Stimulated activated effector memory CD8-positive, alpha-beta T cell treated with anti-CD3 and anti-CD28 coated beads, Interleukin-12 subunit alpha, Interleukin-12 subunit beta, amount 100 ng/mL, for 72 hours (primary cell): Measurements from ENCODE around the gene SLC12A9.
"Not testable (repeated sequence)": the region's sequence is repeated elsewhere in the genome, so short reads cannot be mapped to it uniquely, and the experiment has no call there.

Experiments used
- ATAC-seq: fragments of 150-1000 bp; cut with Tn5 transposase; 2 replicates; pipeline ENCODE4 v1.10.0; 2021
- DNase-seq, 2 donors: peaks; one replicate each; pipeline ENCODE4 v3.0.0; 2021 to 2022; ENCODE audit warnings: low spot score in 2 of 2
- H3K27ac Mint-ChIP-seq: one replicate; pipeline ENCODE4 v1.8.0; 2022; ENCODE audit warnings: mild to moderate bottlenecking, mixed read lengths
- H3K36me3 Mint-ChIP-seq: one replicate; pipeline ENCODE4 v1.8.0; 2022; ENCODE audit warnings: mild to moderate bottlenecking, mixed read lengths
- H3K4me1 Mint-ChIP-seq: one replicate; pipeline ENCODE4 v1.8.0; 2022; ENCODE audit warnings: mixed read lengths
- H3K4me3 Mint-ChIP-seq: one replicate; pipeline ENCODE4 v1.8.0; 2022; ENCODE audit warnings: mild to moderate bottlenecking, mixed read lengths
- H3K9me3 Mint-ChIP-seq: one replicate; pipeline ENCODE4 v1.8.0; 2022; ENCODE audit warnings: mixed read lengths

SLC12A9 gene

GRCh38 chr7:100837099-100837836 lies 15.2 kb upstream of the SLC12A9 start:
- ATAC-seq (peak; percentile 91), DNase-seq (peak; percentile 36 to 74)
- peak overlapping the region; percentile 83 for H3K27ac Mint-ChIP-seq
- H3K4me1 Mint-ChIP-seq, result peaks cover 16% of the 10 kb centered on the region
- H3K9me3 Mint-ChIP-seq, result no peaks in the 10 kb centered on the region
- H3K4me3 Mint-ChIP-seq, result peak overlapping the region; percentile 68
- H3K36me3 Mint-ChIP-seq, result no peaks in the 10 kb centered on the region

- no peak for ATAC-seq
- H3K36me3 Mint-ChIP-seq, result no peaks in the 10 kb centered on the region
- peaks cover 16% of the 10 kb centered on the region for H3K4me1 Mint-ChIP-seq
- H3K27ac Mint-ChIP-seq, result no peak overlapping the region
- no peaks in the 10 kb centered on the region for H3K9me3 Mint-ChIP-seq
- H3K4me3 Mint-ChIP-seq, result no peak overlapping the region
- no peak for DNase-seq
These were observed 13.2 kb upstream of the SLC12A9 start for GRCh38 chr7:100839361-100839760.

- no peak for DNase-seq
- Mint-ChIP-seq H3K9me3 (no peaks in the 10 kb centered on the region), H3K36me3 (no peaks in the 10 kb centered on the region), H3K4me3 (no peak overlapping the region), H3K4me1 (peaks cover 14% of the 10 kb centered on the region), H3K27ac (no peak overlapping the region)
- ATAC-seq, result no peak
These were observed 11.9 kb upstream of the SLC12A9 start for GRCh38 chr7:100840470-100841100.

DNA sequence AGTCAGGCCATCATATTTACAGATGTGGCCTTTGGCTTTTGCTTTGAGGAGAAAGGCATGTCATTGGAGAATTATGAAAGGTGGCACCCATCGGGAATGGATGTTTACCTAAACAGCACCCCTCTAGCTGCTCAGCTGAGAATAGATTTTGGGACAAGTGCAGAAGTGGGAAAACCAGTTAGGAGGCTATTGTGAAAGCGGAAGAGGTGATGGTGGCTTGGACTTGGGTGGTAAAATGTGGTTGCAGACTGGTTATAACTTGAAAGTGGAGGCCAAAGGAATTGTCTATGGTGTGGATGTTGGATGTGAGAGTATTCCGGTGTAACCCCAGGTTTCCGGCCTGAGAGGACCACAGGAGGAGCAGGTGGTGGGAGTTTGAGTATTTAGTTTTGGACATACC lies 5.2 kb upstream of the SLC12A9 start:
- Mint-ChIP-seq H3K9me3 (no peaks in the 10 kb centered on the region), H3K4me3 (no peak overlapping the region), H3K36me3 (no peaks in the 10 kb centered on the region), H3K4me1 (peaks cover 8% of the 10 kb centered on the region), H3K27ac (no peak overlapping the region)
- ATAC-seq, result no peak
- DNase-seq, result no peak

DNA sequence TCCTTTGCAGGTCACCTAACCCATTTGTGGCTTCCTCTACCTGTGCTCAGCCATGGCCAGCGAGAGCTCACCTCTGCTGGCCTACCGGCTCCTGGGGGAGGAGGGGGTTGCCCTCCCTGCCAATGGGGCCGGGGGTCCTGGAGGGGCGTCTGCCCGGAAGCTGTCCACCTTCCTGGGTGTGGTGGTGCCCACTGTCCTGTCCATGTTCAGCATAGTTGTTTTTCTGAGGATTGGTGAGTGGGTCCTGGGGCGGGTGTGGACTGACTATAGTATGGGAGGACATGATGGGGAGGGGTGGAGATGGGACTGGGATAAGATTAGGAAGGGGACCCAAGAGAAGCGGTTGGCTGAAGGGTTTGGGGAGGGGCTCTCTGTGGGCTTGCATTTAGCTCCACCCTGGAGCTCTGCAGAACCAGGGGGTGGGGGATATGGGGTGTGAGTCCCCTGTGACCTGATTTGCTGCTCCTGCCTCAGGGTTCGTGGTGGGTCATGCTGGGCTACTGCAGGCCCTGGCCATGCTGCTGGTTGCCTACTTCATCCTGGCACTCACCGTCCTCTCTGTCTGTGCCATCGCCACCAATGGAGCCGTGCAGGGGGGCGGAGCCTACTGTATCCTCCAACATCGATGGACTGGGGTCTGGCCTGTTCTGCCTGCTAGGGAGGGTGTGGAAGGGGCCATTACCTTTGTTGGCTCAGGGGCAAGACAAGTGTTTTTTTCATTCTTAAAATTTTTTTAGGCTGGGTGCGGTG lies 1.8 kb downstream of the SLC12A9 start:
- H3K36me3 Mint-ChIP-seq, result peaks cover 19% of the 10 kb centered on the region
- H3K9me3 Mint-ChIP-seq, result no peaks in the 10 kb centered on the region
- no peak overlapping the region for H3K27ac Mint-ChIP-seq
- DNase-seq (no peak), ATAC-seq (no peak)
- peaks cover 41% of the 10 kb centered on the region for H3K4me1 Mint-ChIP-seq
- H3K4me3 Mint-ChIP-seq, result peak overlapping the region; percentile 88

DNA sequence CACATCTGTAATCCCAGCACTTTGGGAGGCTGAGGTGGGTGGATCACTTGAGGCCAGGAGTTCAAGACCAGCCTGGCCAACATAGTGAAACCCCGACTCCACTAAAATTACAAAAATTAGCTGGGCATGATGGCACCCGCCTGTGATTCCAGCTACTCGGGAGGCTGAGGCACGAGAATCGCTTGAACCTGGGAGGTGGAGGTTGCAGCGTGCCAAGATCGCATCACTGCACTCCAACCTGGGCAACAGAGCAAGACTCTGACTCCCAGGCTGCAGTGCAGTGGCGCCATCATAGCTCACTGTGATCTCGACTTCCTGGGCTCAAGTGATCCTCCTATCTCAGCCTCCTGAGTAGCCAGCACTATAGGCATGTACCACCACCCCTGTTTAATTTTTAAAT lies 2.4 kb downstream of the SLC12A9 start:
- H3K4me1 Mint-ChIP-seq, result peaks cover 41% of the 10 kb centered on the region
- not testable (repeated sequence) for ATAC-seq, H3K27ac Mint-ChIP-seq, DNase-seq, H3K4me3 Mint-ChIP-seq, H3K9me3 Mint-ChIP-seq
- H3K36me3 Mint-ChIP-seq, result peaks cover 24% of the 10 kb centered on the region

GRCh38 chr7:100855515-100855914 lies 3.0 kb downstream of the SLC12A9 start:
- no peak overlapping the region for H3K4me3 Mint-ChIP-seq
- ATAC-seq (no peak), DNase-seq (no peak)
- peaks cover 31% of the 10 kb centered on the region for H3K36me3 Mint-ChIP-seq
- H3K27ac Mint-ChIP-seq, result peak overlapping the region; percentile 35
- H3K4me1 Mint-ChIP-seq, result peaks cover 41% of the 10 kb centered on the region
- no peaks in the 10 kb centered on the region for H3K9me3 Mint-ChIP-seq

- DNase-seq, result no peak
- no peak for ATAC-seq
- H3K4me3 Mint-ChIP-seq, result no peak overlapping the region
- H3K27ac Mint-ChIP-seq, result peak overlapping the region; percentile 71
- H3K9me3 Mint-ChIP-seq, result no peaks in the 10 kb centered on the region
- H3K4me1 Mint-ChIP-seq, result peaks cover 38% of the 10 kb centered on the region
- peaks cover 41% of the 10 kb centered on the region for H3K36me3 Mint-ChIP-seq
These were observed 4.4 kb downstream of the SLC12A9 start for GRCh38 chr7:100856871-100857282.

DNA sequence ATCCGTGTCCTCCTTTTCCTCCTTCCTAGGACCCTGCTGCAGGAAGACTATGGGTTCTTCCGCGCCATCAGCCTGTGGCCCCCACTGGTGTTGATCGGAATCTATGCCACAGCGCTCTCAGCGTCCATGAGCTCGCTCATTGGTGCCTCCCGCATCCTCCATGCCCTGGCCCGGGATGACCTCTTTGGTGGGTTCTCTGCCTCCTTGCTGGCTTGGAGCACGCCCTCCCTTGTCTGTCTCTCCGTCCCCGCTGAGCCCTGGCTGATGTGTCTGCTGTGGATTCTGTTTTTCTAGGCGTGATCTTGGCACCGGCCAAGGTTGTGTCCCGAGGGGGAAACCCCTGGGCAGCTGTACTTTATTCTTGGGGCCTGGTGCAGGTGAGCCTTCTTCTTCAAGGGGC lies 7.3 kb downstream of the SLC12A9 start:
- peaks cover 13% of the 10 kb centered on the region for H3K4me1 Mint-ChIP-seq
- H3K9me3 Mint-ChIP-seq, result no peaks in the 10 kb centered on the region
- ATAC-seq (no peak), DNase-seq (no peak)
- peaks cover 64% of the 10 kb centered on the region for H3K36me3 Mint-ChIP-seq
- no peak overlapping the region for H3K27ac Mint-ChIP-seq
- no peak overlapping the region for H3K4me3 Mint-ChIP-seq

DNA sequence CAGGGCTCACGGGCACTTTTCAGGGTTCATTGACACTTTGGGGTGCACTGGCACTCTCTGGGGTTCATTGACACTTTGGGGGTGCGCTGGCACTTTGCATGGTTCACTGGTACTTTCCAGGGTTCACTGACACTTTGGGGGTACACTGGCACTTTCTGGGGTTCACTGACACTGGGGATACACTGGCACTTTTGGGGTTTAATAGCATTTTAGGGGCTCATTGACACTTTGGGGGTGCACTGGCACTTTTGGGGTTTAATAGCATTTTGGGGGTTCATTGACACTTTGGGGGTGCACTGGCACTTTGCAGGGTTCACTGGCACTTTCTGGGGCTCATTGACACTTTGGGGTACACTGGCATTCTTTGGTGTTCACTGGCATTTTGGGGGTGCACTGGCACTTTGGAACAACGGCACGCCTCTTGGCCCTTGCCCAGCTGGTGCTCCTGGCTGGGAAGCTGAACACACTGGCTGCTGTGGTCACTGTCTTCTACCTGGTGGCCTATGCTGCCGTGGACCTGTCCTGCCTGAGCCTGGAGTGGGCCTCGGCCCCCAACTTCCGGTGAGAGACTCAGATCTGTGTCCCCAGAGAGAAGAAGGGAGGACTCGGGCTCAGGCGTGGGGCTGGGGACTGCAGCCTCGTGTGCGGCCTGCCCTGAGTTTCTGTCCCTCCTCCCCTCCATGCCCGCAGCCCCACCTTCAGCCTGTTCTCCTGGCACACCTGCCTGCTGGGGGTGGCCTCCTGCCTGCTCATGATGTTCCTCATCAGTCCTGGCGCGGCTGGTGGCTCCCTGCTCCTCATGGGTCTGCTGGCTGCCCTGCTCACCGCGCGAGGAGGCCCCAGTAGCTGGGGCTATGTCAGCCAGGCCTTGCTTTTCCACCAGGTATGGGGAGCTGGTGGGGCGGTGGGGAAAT lies 8.4 kb downstream of the SLC12A9 start:
- H3K4me3 Mint-ChIP-seq, result no peak overlapping the region
- no peak overlapping the region for H3K27ac Mint-ChIP-seq
- peaks cover 6% of the 10 kb centered on the region for H3K4me1 Mint-ChIP-seq
- H3K36me3 Mint-ChIP-seq, result peaks cover 71% of the 10 kb centered on the region
- ATAC-seq (no peak), DNase-seq (no peak)
- H3K9me3 Mint-ChIP-seq, result no peaks in the 10 kb centered on the region

GRCh38 chr7:100861616-100861985 lies 9.1 kb downstream of the SLC12A9 start:
- no peaks in the 10 kb centered on the region for H3K9me3 Mint-ChIP-seq

DNA sequence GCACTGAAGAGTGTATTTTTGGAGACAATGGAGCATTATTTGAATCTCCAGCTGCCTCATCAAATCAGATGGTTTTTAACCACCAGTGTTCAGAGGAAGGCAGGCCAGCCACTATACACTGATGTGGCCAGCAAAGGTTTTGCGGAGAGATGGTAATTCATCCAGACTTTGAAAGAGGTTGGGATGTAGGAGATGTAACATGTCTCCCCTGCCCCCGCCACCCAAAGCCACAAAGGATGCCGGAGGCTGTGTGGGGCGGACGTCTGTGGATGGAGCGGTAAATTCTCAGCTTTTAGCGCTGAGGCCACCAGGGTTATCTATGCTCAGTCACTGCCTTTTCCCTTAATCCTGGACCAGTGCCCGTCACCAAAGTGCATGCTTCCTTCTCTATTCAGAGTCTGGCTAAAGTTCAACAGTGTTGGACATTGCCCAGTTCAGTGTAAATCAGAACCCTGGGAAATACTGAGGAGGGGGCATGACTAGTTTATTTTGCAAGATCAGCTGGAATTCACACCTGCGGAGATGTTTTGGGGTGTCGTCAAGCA lies 11.0 kb downstream of the SLC12A9 start:
- H3K9me3 Mint-ChIP-seq, result no peaks in the 10 kb centered on the region
- no peak overlapping the region for H3K4me3 Mint-ChIP-seq
- H3K27ac Mint-ChIP-seq, result no peak overlapping the region
- peaks cover 65% of the 10 kb centered on the region for H3K36me3 Mint-ChIP-seq
- no peak for ATAC-seq
- peaks cover 6% of the 10 kb centered on the region for H3K4me1 Mint-ChIP-seq
- no peak for DNase-seq

More at GRCh38 chr7:100861616-100861985, 9.1 kb downstream of the SLC12A9 start:
- Mint-ChIP-seq H3K4me1 (peaks cover 6% of the 10 kb centered on the region), H3K27ac (no peak overlapping the region), H3K36me3 (peaks cover 71% of the 10 kb centered on the region), H3K4me3 (no peak overlapping the region)
- ATAC-seq, result no peak
- no peak for DNase-seq

- Mint-ChIP-seq H3K27ac (no peak overlapping the region), H3K36me3 (peaks cover 58% of the 10 kb centered on the region)
- DNase-seq, result no peak
These were observed 11.8 kb downstream of the SLC12A9 start for GRCh38 chr7:100864263-100864845.

GRCh38 chr7:100865372-100865911 lies 12.9 kb downstream of the SLC12A9 start:
- peaks cover 48% of the 10 kb centered on the region for H3K36me3 Mint-ChIP-seq
- no peaks in the 10 kb centered on the region for H3K9me3 Mint-ChIP-seq
- ATAC-seq (no peak), DNase-seq (no peak)
- H3K4me1 Mint-ChIP-seq, result peaks cover 6% of the 10 kb centered on the region
- no peak overlapping the region for H3K4me3 Mint-ChIP-seq
- H3K27ac Mint-ChIP-seq, result no peak overlapping the region

More at GRCh38 chr7:100864263-100864845, 11.8 kb downstream of the SLC12A9 start:
- Mint-ChIP-seq H3K4me1 (peaks cover 6% of the 10 kb centered on the region), H3K4me3 (no peak overlapping the region), H3K9me3 (no peaks in the 10 kb centered on the region)
- no peak for ATAC-seq
